Activated T-cell treated with anti-CD3 and anti-CD28 coated beads, Interleukin-2, amount 50 U/mL, for 4 hours (primary cell): Measurements from ENCODE around the gene SMIM20. TPM values are rescaled to one million over a fixed set of nuclear protein-coding genes. Genes with fewer than 3 reads are reported as not detected.

ENCODE experiments used
- ATAC-seq, 2 donors: fragments of 200-7000 bp; cut with Tn5 transposase; one replicate each; pipeline ENCODE4 v1.10.0; 2021
- DNase-seq: peaks from one replicate; pipeline ENCODE4 v3.0.0-alpha.2; 2020
- H3K27me3 Mint-ChIP-seq: one replicate; pipeline ENCODE4 v1.8.0; 2021; ENCODE audit warnings: low read depth, mixed read lengths
- H3K36me3 Mint-ChIP-seq: one replicate; pipeline ENCODE4 v1.8.0; 2022; ENCODE audit warnings: mixed read lengths; ENCODE audit not compliant: insufficient read depth
- H3K4me1 Mint-ChIP-seq: one replicate; pipeline ENCODE4 v1.8.0; 2021; ENCODE audit warnings: low read depth, mixed read lengths
- H3K4me3 Mint-ChIP-seq: one replicate; pipeline ENCODE4 v1.8.0; 2021; ENCODE audit warnings: mild to moderate bottlenecking, moderate library complexity, mixed read lengths
- H3K9me3 Mint-ChIP-seq: one replicate; pipeline ENCODE4 v1.8.0; 2021; ENCODE audit warnings: mixed read lengths
- total RNA-seq, 3 donors: library from RNA; stranded (reverse); gene quantifications; one replicate each; pipeline ENCODE4 v1.2.1, GENCODE V29; 2021

SMIM20 gene
- total RNA-seq, 3 donors from 2014 or later = 18.9 to 22.7 (median 19.5) TPM

DNA sequence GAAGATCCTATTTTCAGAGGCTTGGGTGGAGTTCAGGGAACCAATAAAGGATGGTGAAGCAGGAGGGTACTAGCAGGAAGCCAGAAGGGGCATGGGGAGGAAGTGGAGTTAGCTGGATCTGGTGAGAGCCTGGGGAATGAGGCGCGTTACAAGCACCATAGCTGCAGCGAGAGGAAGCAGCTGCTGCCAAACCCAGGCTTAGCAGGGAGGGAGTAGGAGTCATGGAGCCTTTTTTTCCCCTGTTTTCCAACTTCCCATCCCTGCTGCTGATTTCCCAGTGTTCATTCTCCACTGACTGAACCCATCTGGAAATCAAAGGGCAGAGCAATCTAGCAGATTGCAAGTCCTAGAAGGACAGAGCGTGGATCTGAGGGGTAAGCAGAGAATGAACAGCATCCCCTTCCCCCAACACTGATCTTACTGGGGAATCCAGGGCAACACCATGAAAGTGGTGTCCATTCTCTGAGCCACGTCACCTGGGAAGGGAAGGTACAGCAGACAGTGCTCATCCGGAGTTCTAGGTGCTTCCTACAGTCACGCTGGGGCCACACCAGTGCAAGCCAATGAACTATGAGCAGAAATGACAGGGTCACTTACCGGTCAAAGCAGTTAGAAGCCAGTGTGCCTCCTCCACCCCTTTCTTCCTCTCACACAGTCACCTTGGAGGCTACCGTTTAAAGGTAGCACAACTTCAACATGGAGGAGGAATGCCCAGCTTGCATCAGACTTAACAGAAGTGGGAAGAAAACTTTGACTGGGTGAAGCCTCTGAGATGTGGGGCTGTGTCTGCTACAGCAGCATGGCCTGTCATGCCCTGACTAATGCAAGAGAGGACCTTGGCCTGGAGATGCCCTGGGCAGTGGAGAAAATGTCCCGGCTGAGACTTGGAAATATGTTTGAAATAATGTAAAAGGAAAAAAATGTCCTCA lies 36.7 kb downstream of the SMIM20 start:
- no peaks in the 10 kb centered on the region for H3K9me3 Mint-ChIP-seq
- DNase-seq (no peak), ATAC-seq (no peak)
- no peaks in the 10 kb centered on the region for H3K36me3 Mint-ChIP-seq
- peaks cover 12% of the 10 kb centered on the region for H3K4me1 Mint-ChIP-seq
- no peak overlapping the region for H3K4me3 Mint-ChIP-seq
- H3K27me3 Mint-ChIP-seq = peaks cover 18% of the 10 kb centered on the region

GRCh38 chr4:25951390-25951952 lies 37.5 kb downstream of the SMIM20 start:
- Mint-ChIP-seq H3K4me3 (no peak overlapping the region), H3K9me3 (no peaks in the 10 kb centered on the region), H3K27me3 (peaks cover 18% of the 10 kb centered on the region), H3K36me3 (no peaks in the 10 kb centered on the region), H3K4me1 (peaks cover 12% of the 10 kb centered on the region)
- DNase-seq (no peak), ATAC-seq (peak; percentile 21 to 52)

DNA sequence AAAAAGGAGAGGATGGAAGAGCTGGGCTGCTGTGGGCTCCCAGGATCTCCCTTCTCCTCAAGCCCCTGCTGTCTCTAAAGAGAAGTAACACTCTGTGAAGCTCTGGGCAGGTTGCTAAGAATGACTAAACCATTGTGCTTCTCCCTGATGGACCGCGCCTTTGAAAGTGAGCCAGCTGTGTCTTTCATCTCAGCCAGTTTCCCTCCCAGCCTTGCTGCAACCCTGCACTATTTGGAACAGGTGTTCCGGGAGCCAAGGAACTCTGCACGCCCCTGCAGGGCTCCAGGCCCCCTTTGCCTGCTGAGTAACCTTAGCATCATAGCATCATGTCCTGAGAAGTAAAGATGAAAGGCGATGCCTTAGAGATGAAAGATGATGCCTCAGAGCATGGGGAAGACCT lies 39.7 kb downstream of the SMIM20 start:
- DNase-seq (no peak), ATAC-seq (no peak)
- Mint-ChIP-seq H3K27me3 (peaks cover 11% of the 10 kb centered on the region), H3K4me3 (no peak overlapping the region), H3K36me3 (no peaks in the 10 kb centered on the region), H3K4me1 (peaks cover 12% of the 10 kb centered on the region), H3K9me3 (no peaks in the 10 kb centered on the region)

DNA sequence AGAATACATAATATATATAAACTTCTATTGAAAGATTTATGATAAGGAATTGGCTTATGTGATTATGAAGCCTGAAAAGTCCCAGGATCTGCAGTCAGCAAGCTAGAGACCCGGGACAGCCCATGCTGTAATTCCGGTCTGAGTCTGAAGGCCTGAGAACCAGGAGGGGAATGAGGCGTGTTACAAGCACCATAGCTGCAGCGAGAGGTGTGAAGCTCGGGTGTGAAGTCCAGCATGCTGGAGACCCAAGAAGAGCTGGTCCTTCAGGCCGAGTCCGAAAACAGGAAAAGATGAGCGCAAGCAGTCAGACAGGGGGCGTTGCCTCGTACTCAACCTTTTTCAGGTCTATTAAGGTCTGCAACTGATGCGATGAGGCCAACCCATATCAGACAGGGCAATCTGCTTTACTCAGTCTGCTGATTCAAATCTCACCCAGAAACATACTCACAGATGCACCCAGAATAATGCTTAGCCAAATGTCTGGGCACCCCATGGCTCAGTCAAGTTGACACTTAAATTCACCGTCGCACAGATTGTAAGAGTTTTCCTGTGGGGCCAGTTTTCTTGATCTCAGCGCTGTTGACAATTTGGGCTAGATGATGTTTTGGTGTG lies 40.4 kb downstream of the SMIM20 start:
- H3K27me3 Mint-ChIP-seq = peaks cover 7% of the 10 kb centered on the region
- H3K9me3 Mint-ChIP-seq = no peaks in the 10 kb centered on the region
- DNase-seq (no peak), ATAC-seq (no peak)
- H3K4me1 Mint-ChIP-seq = peaks cover 12% of the 10 kb centered on the region
- H3K4me3 Mint-ChIP-seq = no peak overlapping the region
- H3K36me3 Mint-ChIP-seq = no peaks in the 10 kb centered on the region

DNA sequence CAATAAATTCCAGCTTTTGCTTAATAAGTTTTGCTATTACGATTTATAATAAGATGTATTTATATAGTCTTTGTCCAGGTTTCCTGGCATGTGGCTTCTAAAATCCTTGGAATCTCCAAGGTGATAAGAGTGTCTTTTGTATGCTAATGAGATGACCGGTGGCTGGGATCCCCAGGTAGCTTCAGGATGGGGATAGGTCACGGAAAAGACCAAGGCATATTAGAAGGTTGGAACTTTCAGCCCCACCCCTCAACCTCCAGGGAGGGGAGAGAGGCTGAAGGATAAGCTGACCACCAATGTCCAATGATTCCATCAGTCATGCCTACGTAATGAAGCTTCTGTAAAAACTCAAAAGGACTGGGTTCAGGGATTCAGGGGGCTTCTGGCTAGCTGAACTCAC lies 41.7 kb downstream of the SMIM20 start:
- ATAC-seq = no peak
- peaks cover 12% of the 10 kb centered on the region for H3K4me1 Mint-ChIP-seq
- no peak for DNase-seq
- no peaks in the 10 kb centered on the region for H3K36me3 Mint-ChIP-seq
- H3K9me3 Mint-ChIP-seq = no peaks in the 10 kb centered on the region
- H3K27me3 Mint-ChIP-seq = peaks cover 3% of the 10 kb centered on the region
- H3K4me3 Mint-ChIP-seq = no peak overlapping the region

DNA sequence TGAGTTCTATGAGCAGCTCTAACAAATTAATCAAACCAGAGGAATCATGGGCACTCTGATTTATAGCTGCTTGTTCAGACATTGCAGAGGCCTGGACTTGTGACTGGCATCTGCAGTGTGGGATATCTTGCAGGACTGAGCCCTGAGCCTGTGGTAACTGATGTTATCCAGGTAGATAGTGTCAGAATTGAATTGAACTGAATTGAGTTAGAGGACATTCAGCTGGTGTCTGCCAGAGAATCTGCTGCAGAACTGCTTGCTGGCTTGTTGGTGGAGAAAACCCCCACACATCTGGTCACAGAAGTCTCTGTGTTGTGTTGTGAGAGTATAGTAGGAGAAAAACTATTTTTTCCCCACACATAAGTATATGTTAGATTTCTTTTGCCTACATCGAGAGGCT lies 42.2 kb downstream of the SMIM20 start:
- Mint-ChIP-seq H3K27me3 (peaks cover 3% of the 10 kb centered on the region), H3K36me3 (no peaks in the 10 kb centered on the region), H3K4me1 (peaks cover 7% of the 10 kb centered on the region), H3K9me3 (no peaks in the 10 kb centered on the region), H3K4me3 (no peak overlapping the region)
- DNase-seq (no peak), ATAC-seq (no peak)

DNA sequence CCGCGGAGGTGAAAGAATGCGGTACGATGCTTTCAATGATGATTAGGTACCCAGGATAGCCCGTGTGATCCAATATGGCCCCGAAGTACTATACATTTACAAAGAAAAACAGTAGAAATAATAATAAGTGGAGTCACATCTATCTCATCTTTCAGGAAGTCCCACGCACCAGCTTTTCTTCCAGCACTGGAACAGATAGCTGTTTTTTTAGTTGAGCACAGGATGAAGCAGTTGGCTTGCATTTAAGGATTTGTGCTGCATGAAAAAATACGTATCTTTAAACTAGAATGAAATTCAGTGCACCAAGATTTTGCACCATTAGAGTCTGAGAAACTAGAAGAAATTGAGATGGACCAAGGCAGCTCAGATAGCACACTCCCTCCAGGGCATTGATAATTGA lies 44.1 kb downstream of the SMIM20 start:
- peaks cover 3% of the 10 kb centered on the region for H3K27me3 Mint-ChIP-seq
- no peaks in the 10 kb centered on the region for H3K9me3 Mint-ChIP-seq
- H3K4me1 Mint-ChIP-seq = no peaks in the 10 kb centered on the region
- H3K36me3 Mint-ChIP-seq = no peaks in the 10 kb centered on the region
- H3K4me3 Mint-ChIP-seq = no peak overlapping the region
- DNase-seq = no peak
- no peak for ATAC-seq

DNA sequence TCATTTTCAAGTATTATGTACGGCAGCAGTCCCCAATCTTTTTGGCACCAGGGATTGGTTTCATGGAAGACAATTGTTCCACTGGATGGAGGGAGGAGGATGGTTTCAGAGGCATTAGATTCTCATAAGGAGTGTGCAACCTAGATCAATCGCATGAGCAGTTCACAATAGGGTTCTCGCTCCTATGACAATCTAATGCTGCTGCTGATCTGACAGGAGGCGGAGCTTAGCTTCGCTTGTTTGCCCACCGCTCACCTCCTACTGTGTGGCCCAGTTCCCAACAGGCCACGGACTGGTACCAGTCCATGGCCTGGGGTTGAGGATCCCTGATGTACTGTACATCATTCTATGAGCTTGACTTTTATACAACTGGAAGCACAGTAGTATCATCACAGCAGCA lies 48.4 kb downstream of the SMIM20 start:
- DNase-seq (no peak), ATAC-seq (no peak)
- Mint-ChIP-seq H3K4me1 (no peaks in the 10 kb centered on the region), H3K27me3 (no peaks in the 10 kb centered on the region), H3K36me3 (no peaks in the 10 kb centered on the region), H3K4me3 (no peak overlapping the region), H3K9me3 (no peaks in the 10 kb centered on the region)

- Mint-ChIP-seq H3K9me3 (no peaks in the 10 kb centered on the region), H3K4me3 (no peak overlapping the region), H3K36me3 (no peaks in the 10 kb centered on the region), H3K27me3 (peaks cover 13% of the 10 kb centered on the region), H3K4me1 (peaks cover 2% of the 10 kb centered on the region)
- no peak for ATAC-seq
- no peak for DNase-seq
Measured at GRCh38 chr4:25965629-25966028, 51.6 kb downstream of the SMIM20 start.

DNA sequence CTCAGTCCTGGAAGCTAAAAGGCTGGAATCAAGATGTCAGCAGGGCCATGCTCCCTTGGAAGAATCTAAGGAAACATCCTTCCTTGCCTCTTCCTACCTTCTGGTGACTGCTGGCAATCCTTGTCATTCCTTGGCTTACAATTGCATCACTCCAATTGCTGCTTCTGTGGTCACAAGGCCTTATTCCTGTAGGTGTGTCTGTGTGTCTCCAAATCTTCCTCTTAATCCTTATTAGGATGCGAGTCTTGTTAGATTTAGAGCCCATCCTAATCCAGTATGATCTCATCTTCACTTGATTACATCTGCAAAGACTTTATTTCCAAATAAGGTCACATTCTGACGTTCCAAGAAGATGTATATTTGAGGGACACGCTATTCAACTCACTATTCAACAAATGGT lies 52.2 kb downstream of the SMIM20 start:
- H3K4me3 Mint-ChIP-seq = no peak overlapping the region
- no peaks in the 10 kb centered on the region for H3K36me3 Mint-ChIP-seq
- H3K27me3 Mint-ChIP-seq = peaks cover 13% of the 10 kb centered on the region
- ATAC-seq = no peak
- DNase-seq = no peak
- no peaks in the 10 kb centered on the region for H3K9me3 Mint-ChIP-seq
- H3K4me1 Mint-ChIP-seq = peaks cover 2% of the 10 kb centered on the region

GRCh38 chr4:25969374-25970155 lies 55.5 kb downstream of the SMIM20 start:
- ATAC-seq (no peak), DNase-seq (no peak)
- Mint-ChIP-seq H3K27me3 (peaks cover 13% of the 10 kb centered on the region), H3K9me3 (no peaks in the 10 kb centered on the region), H3K4me3 (no peak overlapping the region), H3K36me3 (no peaks in the 10 kb centered on the region), H3K4me1 (peaks cover 2% of the 10 kb centered on the region)

GRCh38 chr4:25970226-25970675 lies 56.2 kb downstream of the SMIM20 start:
- ATAC-seq (no peak), DNase-seq (no peak)
- H3K4me1 Mint-ChIP-seq = peaks cover 2% of the 10 kb centered on the region
- H3K36me3 Mint-ChIP-seq = no peaks in the 10 kb centered on the region
- H3K9me3 Mint-ChIP-seq = no peaks in the 10 kb centered on the region
- H3K4me3 Mint-ChIP-seq = no peak overlapping the region
- H3K27me3 Mint-ChIP-seq = peaks cover 13% of the 10 kb centered on the region

DNA sequence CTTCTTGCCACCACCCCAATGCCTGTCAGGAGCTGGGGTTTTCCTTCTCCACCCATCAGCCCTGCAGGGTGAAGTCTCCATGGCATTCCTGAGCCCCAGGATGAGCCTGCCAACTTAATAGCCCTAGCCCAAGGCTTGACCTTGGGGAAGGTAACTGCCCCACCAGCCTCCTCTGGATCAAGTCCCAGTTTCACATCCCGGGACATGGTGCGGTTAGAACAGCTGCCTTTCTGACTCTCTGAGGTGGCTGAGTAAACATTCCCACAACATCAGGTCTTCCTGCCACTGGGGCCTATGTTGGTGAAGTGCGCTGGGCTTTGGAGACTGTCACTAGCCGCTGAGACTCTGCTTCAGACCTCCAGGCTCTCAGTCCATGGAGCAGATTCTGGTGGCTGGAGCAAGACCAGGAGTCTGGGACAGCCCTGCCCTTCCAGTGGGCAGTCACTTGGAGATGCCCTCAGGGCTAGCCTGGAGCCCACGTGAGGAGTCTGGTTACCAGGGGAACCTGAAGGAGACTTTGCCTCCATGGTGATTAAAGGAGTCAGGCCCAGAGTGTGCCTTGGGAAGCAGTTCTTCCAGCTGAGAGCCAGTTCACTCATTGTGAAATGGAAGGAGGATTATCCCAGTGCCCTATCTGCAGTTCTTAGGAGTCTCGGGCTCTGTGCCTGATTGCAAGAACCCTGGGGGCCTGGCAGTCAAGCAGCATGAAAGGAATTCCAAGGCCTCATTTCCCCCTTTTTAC lies 56.8 kb downstream of the SMIM20 start:
- Mint-ChIP-seq H3K27me3 (peaks cover 13% of the 10 kb centered on the region), H3K4me3 (no peak overlapping the region), H3K36me3 (no peaks in the 10 kb centered on the region), H3K4me1 (peaks cover 2% of the 10 kb centered on the region), H3K9me3 (no peaks in the 10 kb centered on the region)
- DNase-seq = no peak
- no peak for ATAC-seq

DNA sequence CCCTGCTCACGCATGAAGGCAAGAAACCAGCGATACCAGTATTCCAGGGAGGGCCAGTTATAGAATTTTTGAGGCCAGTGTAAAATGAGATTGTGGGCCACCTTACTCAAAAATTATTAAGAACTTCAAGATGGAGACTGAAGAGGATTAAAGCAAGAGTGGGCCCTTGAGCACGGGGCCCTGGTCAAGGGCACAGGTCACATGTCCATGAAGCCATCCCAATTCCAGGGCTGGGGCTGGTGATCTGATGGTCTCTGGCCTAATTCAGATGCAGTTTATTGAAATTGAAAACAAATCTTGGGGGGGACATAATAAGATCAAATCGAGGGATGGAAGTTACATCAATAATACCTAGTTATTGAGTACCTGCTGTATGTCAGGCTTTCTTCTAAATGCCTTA lies 58.3 kb downstream of the SMIM20 start:
- no peak for ATAC-seq
- Mint-ChIP-seq H3K36me3 (no peaks in the 10 kb centered on the region), H3K9me3 (no peaks in the 10 kb centered on the region), H3K4me3 (no peak overlapping the region), H3K27me3 (peaks cover 13% of the 10 kb centered on the region), H3K4me1 (peaks cover 2% of the 10 kb centered on the region)
- no peak for DNase-seq
